ENCODE results near the gene RPP25. TPM values are rescaled to one million over a fixed set of nuclear protein-coding genes. Genes with fewer than 3 reads are reported as not detected.

The RPP25 gene
- total and polyA plus RNA-seq, 2 donors (not counting 1 experiment from before 2014, with no cell fraction given), result 0.92 to 3.1 TPM

DNA sequence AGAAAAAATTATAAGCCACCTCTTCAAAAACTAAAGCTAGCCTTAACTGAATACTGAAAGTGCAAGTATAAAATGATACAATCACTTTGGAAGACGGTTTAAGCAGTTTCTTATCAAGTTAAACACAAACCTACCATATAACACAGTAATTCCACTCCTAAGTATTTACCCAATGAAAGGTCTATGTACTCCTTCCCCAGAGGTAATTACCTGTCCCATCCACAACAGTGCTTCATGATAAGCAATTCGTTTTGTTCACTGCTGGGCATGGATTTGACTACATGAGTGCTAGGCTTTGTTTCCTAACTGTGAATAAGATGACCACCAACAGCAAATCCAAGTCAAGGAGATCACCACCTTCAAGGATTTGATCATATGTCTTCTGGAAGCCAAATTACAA lies 23.0 kb downstream of the RPP25 start:
- H3K9me3 ChIP-seq (ENCODE audit: control extremely low read depth in 1 of 3, control insufficient read depth in 2 of 3, insufficient read depth in 1 of 3, low read length in 2 of 3), result no peaks in the 10 kb centered on the region
- no peak overlapping the region for H3K27ac ChIP-seq (ENCODE audit: low read length in 2 of 2)
- no peak for DNase-seq
- intact Hi-C loops (cut with micrococcal nuclease), result no loop called here
- peaks cover 14 to 16% of the 10 kb centered on the region in 2 donors for H3K4me1 ChIP-seq (ENCODE audit: control insufficient read depth in 2 of 2, insufficient read depth in 2 of 2, low read length in 2 of 2)
- no peaks in the 10 kb centered on the region for H3K27me3 ChIP-seq (replicated peaks in 1 of 4; ENCODE audit: control extremely low read depth in 1 of 4, control insufficient read depth in 3 of 4, insufficient read depth in 4 of 4, low read length in 3 of 4)
- no peak overlapping the region for H3K4me3 ChIP-seq (ENCODE audit: control extremely low read depth in 1 of 5, extremely low read depth in 1 of 5, insufficient read depth in 1 of 5, low read depth in 2 of 5, low read length in 4 of 5)
- Mint-ChIP-seq H3K4me3 (no peak overlapping the region), H3K9me3 (ENCODE audit: insufficient read depth) (no peaks in the 10 kb centered on the region), H3K27ac (no peak overlapping the region), H3K27me3 (no peaks in the 10 kb centered on the region), H3K4me1 (peaks cover 33% of the 10 kb centered on the region)
- peaks cover 32% of the 10 kb centered on the region for H4K20me1 ChIP-seq (ENCODE audit: control insufficient read depth, insufficient read depth, low read length, poor library complexity, severe bottlenecking)
- ATAC-seq (ENCODE audit: low read depth), result no peak
- POLR2A ChIA-PET, result interaction anchor here (0.5 to 0.7 kb wide), 2 partner anchors 17 to 274 kb away, joined by 3 to 5 read pairs; no protein-coding TSS in a partner anchor
- H2AFZ ChIP-seq (ENCODE audit: insufficient read depth, low read depth, low read length, poor library complexity, severe bottlenecking), result no peak overlapping the region
- 67% methylated on average over 1 of the region's 2 CpGs for WGBS (ENCODE audit: insufficient coverage)
- H3K79me2 ChIP-seq (ENCODE audit: control insufficient read depth, insufficient read depth, low read length), result peaks cover 86% of the 10 kb centered on the region
- no peak overlapping the region for H3K4me2 ChIP-seq (replicated peaks; ENCODE audit: low read depth, low read length, poor library complexity, severe bottlenecking)
- TF ChIP-seq EZH2 (IDR thresholded peaks at IDR 0.05; ENCODE audit: borderline replicate concordance, insufficient read depth, low read depth, low read length, poor library complexity, severe bottlenecking), result no peak
- TF ChIP-seq, protein P1, sequence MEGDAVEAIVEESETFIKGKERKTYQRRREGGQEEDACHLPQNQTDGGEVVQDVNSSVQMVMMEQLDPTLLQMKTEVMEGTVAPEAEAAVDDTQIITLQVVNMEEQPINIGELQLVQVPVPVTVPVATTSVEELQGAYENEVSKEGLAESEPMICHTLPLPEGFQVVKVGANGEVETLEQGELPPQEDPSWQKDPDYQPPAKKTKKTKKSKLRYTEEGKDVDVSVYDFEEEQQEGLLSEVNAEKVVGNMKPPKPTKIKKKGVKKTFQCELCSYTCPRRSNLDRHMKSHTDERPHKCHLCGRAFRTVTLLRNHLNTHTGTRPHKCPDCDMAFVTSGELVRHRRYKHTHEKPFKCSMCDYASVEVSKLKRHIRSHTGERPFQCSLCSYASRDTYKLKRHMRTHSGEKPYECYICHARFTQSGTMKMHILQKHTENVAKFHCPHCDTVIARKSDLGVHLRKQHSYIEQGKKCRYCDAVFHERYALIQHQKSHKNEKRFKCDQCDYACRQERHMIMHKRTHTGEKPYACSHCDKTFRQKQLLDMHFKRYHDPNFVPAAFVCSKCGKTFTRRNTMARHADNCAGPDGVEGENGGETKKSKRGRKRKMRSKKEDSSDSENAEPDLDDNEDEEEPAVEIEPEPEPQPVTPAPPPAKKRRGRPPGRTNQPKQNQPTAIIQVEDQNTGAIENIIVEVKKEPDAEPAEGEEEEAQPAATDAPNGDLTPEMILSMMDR (IDR thresholded peaks at IDR 0.05), result no peak
- peaks cover 0 to 19% of the 10 kb centered on the region in 2 experiments for H3K36me3 ChIP-seq (replicated peaks in 1 of 2; ENCODE audit: control extremely low read depth in 1 of 2, control insufficient read depth in 1 of 2, extremely low read depth in 1 of 2, insufficient read depth in 2 of 2, low read length in 1 of 2)
- CTCF ChIA-PET, result interaction anchor here (1.2 to 1.3 kb wide), 2 partner anchors 32 to 165 kb away, joined by 3 to 4 read pairs; no protein-coding TSS in a partner anchor
- no peak overlapping the region for H3K9ac ChIP-seq (ENCODE audit: low read length)

DNA sequence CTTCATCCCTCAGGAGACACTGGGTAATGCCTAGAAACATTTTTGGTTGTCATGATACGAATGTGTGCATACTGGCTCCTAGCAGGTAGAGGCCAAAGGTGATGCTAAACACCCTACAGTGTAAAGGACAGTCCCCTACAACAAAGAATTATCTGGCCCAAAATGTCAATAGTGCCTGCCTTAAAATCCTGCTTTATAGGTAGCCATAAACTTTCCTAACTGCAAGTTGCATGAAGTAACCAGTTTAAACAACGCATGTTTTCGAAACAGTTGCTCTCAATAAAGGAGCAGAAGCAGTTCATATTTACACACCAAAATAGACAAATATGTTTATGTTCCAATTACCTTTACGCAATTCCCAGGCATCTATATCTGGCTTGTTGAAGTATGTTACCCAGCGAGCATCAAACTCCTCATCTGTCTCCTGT lies 27.8 kb downstream of the RPP25 start:
- ATAC-seq (ENCODE audit: low read depth) (no peak), DNase-seq (no peak)
- Histone ChIP-seq H3K9ac (ENCODE audit: low read length) (no peak overlapping the region), H3K4me2 (replicated peaks; ENCODE audit: low read depth, low read length, poor library complexity, severe bottlenecking) (no peak overlapping the region), H3K4me1 (ENCODE audit: control insufficient read depth in 2 of 2, insufficient read depth in 2 of 2, low read length in 2 of 2) (peaks cover 3 to 8% of the 10 kb centered on the region in 2 donors), H3K27me3 (replicated peaks in 1 of 4; ENCODE audit: control extremely low read depth in 1 of 4, control insufficient read depth in 3 of 4, insufficient read depth in 4 of 4, low read length in 3 of 4) (no peaks in the 10 kb centered on the region), H3K4me3 (ENCODE audit: control extremely low read depth in 1 of 5, extremely low read depth in 1 of 5, insufficient read depth in 1 of 5, low read depth in 2 of 5, low read length in 4 of 5) (no peak overlapping the region), H2AFZ (ENCODE audit: insufficient read depth, low read depth, low read length, poor library complexity, severe bottlenecking) (no peak overlapping the region), H3K9me3 (ENCODE audit: control extremely low read depth in 1 of 3, control insufficient read depth in 2 of 3, insufficient read depth in 1 of 3, low read length in 2 of 3) (no peaks in the 10 kb centered on the region), H4K20me1 (ENCODE audit: control insufficient read depth, insufficient read depth, low read length, poor library complexity, severe bottlenecking) (peaks cover 8% of the 10 kb centered on the region), H3K27ac (ENCODE audit: low read length in 2 of 2) (no peak overlapping the region), H3K79me2 (ENCODE audit: control insufficient read depth, insufficient read depth, low read length) (peaks cover 47% of the 10 kb centered on the region), H3K36me3 (replicated peaks in 1 of 2; ENCODE audit: control extremely low read depth in 1 of 2, control insufficient read depth in 1 of 2, extremely low read depth in 1 of 2, insufficient read depth in 2 of 2, low read length in 1 of 2) (peaks cover 0 to 40% of the 10 kb centered on the region in 2 experiments)
- intact Hi-C loops (cut with micrococcal nuclease), result no loop called here
- no peaks in the 10 kb centered on the region for H3K27me3 Mint-ChIP-seq
- H3K4me3 Mint-ChIP-seq, result no peak overlapping the region
- 100% methylated on average over 4 of the region's 5 CpGs for WGBS (ENCODE audit: insufficient coverage)
- H3K4me1 Mint-ChIP-seq, result peaks cover 15% of the 10 kb centered on the region
- no peak overlapping the region for H3K27ac Mint-ChIP-seq
- CTCF ChIA-PET, result no interaction called here
- TF ChIP-seq, protein P1 (IDR thresholded peaks at IDR 0.05), result no peak
- no peak for TF ChIP-seq EZH2 (IDR thresholded peaks at IDR 0.05; ENCODE audit: borderline replicate concordance, insufficient read depth, low read depth, low read length, poor library complexity, severe bottlenecking)
- no peaks in the 10 kb centered on the region for H3K9me3 Mint-ChIP-seq (ENCODE audit: insufficient read depth)
- POLR2A ChIA-PET, result no interaction called here
